H1 (cell line): Measurements from ENCODE around the gene ARRDC2. TPM values are rescaled to one million over a fixed set of nuclear protein-coding genes. Genes with fewer than 3 reads are reported as not detected.

ENCODE experiments used
- FOSL1 ChIP-seq: IDR thresholded peaks from 2 replicates; pipeline ENCODE4 v1.6.1; 2011; ENCODE audit warnings: mild to moderate bottlenecking, low read depth, low read length, moderate library complexity; ENCODE audit not compliant: insufficient read depth
- RAD21 ChIP-seq, 2 experiments: IDR thresholded peaks in 1 of 2; conservative IDR thresholded peaks in 1 of 2; 2 replicates each; pipeline ENCODE4 v1.6.1; 2011; ENCODE audit warnings: low read depth in 2 of 2, low read length in 2 of 2, improper control_type of control experiment in 1 of 2, inconsistent platforms in 1 of 2, mild to moderate bottlenecking in 1 of 2, moderate library complexity in 1 of 2
- SIX5 ChIP-seq: IDR thresholded peaks from 2 replicates; pipeline ENCODE4 v1.6.1; 2011; ENCODE audit warnings: mild to moderate bottlenecking, low read depth, low read length
- SP2 ChIP-seq: IDR thresholded peaks from 2 replicates; pipeline ENCODE4 v1.6.1; 2012; ENCODE audit warnings: mild to moderate bottlenecking, low read length, inconsistent platforms
- SRF ChIP-seq: IDR thresholded peaks from 2 replicates; pipeline ENCODE4 v1.6.1; 2011; ENCODE audit warnings: mild to moderate bottlenecking, low read depth, low read length, moderate library complexity
- polyA plus RNA-seq, 7 experiments: library from polyadenylated mRNA; depleted of rRNA in 3 of 7; stranded (reverse) in 5 of 7; unstranded in 2 of 7; fragments of >200 nt in 5 of 7; fragments of 200-250 nt in 2 of 7; gene quantifications; 1 replicate in 5 of 7; 2 replicates in 1 of 7; 4 replicates in 1 of 7; pipeline versions ENCODE4 v1.2.1 to v1.2.3, GENCODE V29; 2011 to 2013; ENCODE audit warnings: missing spikeins in 2 of 7, mixed read lengths in 2 of 7
- total RNA-seq: library from RNA; stranded (reverse); fragmentation: NEBNext Ultra II Directional; extraction: Animal tissue kit (Norgen Biotek cat#: 25700); gene quantifications from 2 replicates; pipeline ENCODE4 v1.2.1, GENCODE V29; 2021
- TF ChIP-seq, protein P1 (sequence below), 3 experiments: IDR thresholded peaks; 1 replicate in 2 of 3; 2 replicates in 1 of 3; pipeline versions ENCODE4 v1.5.1 to v1.6.1; 2011; ENCODE audit warnings: low read length in 3 of 3, mild to moderate bottlenecking in 3 of 3, inconsistent platforms in 2 of 3, low read depth in 1 of 3, moderate library complexity in 1 of 3; ENCODE audit not compliant: insufficient read depth in 1 of 3; ENCODE audit errors: control extremely low read depth in 1 of 3

The ARRDC2 gene
- total and polyA plus RNA-seq, 2 of the 8 experiments (the other 6 are each of a cell fraction or from before 2014, with no cell fraction given) = 5.4 to 6.9 TPM

DNA sequence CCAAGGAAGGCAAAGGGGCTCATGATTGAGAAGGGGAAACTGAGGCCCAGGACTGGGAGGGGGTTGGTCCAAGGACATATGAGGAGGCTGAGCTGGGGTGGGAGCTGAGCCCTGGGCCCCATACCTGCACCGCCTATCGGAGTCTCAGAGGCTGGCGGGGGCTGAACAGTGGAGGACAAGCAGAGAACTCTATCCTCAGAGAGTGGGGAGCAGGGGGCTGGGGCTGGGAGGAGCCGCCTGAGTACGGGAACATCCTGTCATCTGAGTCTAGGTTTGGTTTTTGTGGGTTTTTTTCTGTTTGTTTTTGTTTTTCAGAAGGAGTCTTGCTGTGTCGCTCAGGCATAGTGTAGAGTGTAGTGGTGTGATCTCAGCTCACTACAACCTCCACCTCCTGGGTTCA lies 6.2 kb downstream of the ARRDC2 start (continued):
- TF ChIP-seq, protein P1, sequence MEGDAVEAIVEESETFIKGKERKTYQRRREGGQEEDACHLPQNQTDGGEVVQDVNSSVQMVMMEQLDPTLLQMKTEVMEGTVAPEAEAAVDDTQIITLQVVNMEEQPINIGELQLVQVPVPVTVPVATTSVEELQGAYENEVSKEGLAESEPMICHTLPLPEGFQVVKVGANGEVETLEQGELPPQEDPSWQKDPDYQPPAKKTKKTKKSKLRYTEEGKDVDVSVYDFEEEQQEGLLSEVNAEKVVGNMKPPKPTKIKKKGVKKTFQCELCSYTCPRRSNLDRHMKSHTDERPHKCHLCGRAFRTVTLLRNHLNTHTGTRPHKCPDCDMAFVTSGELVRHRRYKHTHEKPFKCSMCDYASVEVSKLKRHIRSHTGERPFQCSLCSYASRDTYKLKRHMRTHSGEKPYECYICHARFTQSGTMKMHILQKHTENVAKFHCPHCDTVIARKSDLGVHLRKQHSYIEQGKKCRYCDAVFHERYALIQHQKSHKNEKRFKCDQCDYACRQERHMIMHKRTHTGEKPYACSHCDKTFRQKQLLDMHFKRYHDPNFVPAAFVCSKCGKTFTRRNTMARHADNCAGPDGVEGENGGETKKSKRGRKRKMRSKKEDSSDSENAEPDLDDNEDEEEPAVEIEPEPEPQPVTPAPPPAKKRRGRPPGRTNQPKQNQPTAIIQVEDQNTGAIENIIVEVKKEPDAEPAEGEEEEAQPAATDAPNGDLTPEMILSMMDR (IDR thresholded peaks at IDR 0.05; ENCODE audit: control extremely low read depth in 1 of 3, insufficient read depth in 1 of 3, low read depth in 1 of 3, low read length in 3 of 3) = no peak
- no peak for TF ChIP-seq FOSL1
- TF ChIP-seq SRF = no peak
- TF ChIP-seq SP2 = no peak
- no peak for TF ChIP-seq RAD21 (IDR thresholded peaks at IDR 0.05 in 1 of 2, conservative IDR thresholded peaks at IDR 0.05 in 1 of 2; ENCODE audit: low read depth in 2 of 2, low read length in 2 of 2)
- no peak for TF ChIP-seq SIX5
